HTR-8/SVneo (cell line): ENCODE data around the gene PSMB5.

ENCODE experiments used
- DNase-seq: peaks from one replicate; pipeline ENCODE4 v3.0.0; 2011; ENCODE audit warnings: low spot score, mixed read lengths; ENCODE audit not compliant: insufficient read length
- FAIRE-seq: peaks from 2 replicates; lab custom pipeline; 2011; peaks lifted over from hg19 to GRCh38; lab: Jason Lieb, UNC

The PSMB5 gene

DNA sequence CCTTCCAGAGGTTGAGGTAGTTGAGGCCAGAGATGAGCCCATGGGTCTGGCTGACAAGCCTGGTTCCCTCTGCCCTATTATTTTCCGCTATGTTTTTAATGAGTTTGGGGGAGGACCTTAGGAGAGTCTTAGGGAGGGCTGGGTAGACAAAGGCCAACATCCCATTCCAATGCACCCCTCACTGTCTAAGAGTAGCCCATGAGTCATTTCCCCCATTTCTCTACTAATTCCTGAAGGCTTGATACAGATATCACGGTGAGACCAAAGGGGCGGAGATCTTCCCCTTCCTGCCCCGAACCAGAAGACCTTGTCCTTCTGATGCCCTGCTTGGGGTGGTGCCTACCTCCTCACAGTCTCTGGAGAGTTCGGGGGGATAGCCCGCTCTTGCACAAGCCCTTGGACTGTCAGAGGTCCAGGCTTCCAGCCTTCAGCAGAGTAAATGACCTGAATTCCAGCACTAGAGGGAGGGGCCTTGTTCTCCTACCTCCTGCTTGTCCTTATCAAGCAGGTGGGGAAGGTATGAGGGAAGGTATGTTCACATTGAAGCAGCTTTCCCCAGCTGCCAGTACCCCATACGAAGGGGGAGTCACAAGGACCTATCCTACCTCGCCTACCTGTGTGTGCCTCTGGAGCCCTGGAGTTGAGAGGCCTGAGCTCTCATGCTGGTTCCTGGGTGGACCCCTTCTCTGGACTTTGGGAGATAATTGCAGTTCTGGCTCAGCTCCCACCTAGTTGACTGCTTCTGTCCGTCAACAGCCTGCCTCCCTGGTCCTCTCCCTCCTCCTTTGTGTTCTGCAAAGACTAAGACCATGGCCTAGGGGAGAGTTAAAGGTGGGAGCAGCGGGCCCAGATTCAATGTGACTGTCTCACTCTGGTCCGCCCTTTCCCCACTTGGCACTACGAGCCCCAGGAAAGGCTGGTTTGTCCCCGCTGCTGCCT is 11.0 kb upstream of the PSMB5 start:
- no peak for FAIRE-seq

DNA sequence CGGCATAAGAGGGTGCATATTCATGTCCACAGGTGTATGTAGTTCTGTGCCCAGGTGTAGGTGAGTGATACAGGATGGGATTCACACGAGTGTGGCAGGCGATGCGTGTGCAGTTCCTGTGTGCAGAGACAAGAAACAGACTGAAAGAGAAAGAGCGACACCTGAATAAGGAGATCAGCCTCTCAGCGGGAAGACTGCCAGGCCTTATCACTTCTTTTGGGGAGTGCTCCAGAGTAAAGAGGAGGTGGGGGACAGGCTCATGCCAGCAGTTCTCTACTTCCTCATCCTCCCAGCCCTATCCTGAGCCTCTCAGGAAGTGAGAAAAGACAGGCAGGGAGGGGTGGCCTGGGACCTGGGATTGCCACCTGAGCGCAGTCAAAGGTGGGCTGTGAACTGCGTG is 10.1 kb upstream of the PSMB5 start:
- FAIRE-seq: no peak
- no peak for DNase-seq

More for the DNA sequence above, 11.0 kb upstream of the PSMB5 start:
- DNase-seq: no peak

DNA sequence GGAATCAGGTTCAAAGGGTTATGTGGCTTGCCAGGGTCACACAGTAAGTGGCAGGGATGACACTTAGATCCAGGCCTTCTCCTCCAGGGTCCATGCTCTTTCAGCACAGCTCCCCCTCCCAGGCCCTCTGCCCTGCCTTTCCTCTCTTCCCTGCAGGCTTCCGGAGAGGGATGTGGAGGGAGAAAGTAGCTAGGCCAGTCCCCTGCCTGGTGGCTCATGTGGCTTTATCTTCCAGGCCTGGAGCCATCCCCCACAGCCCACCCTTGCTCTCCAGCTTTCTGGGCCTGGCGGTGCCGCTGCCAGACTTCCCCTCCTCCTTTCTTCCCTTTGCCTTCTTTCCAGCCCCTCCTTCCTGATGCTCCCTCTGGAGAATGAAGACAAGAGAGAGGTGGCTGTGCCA is 9.1 kb upstream of the PSMB5 start:
- FAIRE-seq (no peak), DNase-seq (no peak)

DNA sequence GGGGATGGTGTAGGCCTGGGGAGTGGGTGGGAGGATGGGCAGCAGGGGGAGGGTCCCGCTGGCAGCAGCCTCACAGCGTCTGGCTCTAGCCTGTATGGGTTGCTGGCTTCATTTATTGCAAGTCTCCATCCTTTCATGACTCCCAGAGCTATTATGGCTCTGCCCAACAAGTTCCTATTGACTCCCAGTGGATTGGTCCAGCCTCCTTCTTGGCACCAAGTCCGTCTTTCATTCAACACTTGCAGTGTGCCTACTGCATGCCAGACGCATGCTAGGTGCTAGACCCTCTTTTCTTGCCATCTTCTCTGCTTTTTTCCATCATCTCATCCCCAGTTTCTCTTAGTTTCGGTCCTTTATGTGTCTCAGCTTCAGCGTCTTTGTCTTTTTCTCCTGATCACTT is 8.4 kb upstream of the PSMB5 start:
- FAIRE-seq: no peak
- DNase-seq: no peak

DNA sequence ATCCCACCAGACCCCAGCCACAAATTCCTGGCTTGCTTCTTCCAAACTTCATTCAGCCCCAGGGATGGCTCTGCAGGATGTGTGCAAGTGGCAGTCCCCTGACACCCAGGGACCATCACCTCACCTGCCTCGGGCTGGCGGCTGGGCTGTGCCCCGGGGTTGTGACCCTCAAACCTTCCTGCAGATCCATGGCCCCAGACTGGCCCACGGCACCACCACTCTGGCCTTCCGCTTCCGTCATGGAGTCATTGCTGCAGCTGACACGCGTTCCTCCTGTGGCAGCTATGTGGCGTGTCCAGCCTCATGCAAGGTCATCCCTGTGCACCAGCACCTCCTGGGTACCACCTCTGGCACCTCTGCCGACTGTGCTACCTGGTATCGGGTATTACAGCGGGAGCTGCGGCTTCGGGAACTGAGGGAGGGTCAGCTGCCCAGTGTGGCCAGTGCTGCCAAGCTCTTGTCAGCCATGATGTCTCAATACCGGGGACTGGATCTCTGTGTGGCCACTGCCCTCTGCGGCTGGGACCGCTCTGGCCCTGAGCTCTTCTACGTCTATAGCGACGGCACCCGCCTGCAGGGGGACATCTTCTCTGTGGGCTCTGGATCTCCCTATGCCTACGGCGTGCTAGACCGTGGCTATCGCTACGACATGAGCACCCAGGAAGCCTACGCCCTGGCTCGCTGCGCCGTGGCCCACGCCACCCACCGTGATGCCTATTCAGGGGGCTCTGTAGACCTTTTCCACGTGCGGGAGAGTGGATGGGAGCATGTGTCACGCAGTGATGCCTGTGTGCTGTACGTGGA is 7.7 kb upstream of the PSMB5 start, which contains the start of gene PSMB11:
Gene PSMB11, plus strand, starts transcription at position 51 of the 804 bp plus-strand sequence. Its CDS starts 14 bp downstream, at position 65.
- no peak for DNase-seq
- no peak for FAIRE-seq

DNA sequence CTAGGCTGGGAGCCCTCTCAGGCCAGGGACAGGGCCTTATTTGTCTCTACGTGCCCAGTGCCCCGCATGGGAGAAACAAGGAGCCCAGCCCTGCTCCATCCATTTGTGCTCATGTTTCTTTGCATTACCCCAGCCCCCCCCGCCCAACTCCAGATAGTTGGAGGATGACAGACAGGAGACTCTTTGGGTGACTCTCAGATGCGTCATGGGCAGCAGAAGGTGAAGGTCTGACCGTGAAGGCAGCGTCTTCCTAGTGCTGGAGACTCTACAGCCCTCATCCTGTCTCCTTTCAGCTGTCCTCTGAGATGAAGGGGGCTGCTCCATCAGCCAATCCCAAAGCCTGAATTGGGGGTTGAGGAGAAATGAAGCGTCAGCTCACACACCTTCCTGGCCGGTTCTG is 7.0 kb upstream of the PSMB5 start:
- no peak for DNase-seq
- no peak for FAIRE-seq

DNA sequence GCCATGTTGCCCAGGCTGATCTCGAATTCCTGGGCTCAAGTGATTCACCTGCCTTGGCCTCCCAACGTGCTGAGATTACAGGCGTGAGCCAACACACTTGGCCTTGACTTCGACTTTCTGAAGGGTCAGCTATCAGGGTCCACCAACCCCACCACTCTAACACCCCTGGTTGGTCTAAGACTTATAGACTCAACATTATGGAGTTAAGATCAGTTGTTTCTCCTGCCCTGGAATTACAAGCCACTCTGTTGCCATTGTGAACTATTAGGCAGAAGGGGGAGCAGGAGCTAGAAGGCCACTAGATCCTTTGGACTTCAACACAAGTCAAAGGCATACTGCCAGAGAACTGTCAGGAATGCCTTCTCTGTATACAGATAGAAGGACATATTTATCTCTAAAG is 5.4 kb upstream of the PSMB5 start:
- no peak for FAIRE-seq
- no peak for DNase-seq

DNA sequence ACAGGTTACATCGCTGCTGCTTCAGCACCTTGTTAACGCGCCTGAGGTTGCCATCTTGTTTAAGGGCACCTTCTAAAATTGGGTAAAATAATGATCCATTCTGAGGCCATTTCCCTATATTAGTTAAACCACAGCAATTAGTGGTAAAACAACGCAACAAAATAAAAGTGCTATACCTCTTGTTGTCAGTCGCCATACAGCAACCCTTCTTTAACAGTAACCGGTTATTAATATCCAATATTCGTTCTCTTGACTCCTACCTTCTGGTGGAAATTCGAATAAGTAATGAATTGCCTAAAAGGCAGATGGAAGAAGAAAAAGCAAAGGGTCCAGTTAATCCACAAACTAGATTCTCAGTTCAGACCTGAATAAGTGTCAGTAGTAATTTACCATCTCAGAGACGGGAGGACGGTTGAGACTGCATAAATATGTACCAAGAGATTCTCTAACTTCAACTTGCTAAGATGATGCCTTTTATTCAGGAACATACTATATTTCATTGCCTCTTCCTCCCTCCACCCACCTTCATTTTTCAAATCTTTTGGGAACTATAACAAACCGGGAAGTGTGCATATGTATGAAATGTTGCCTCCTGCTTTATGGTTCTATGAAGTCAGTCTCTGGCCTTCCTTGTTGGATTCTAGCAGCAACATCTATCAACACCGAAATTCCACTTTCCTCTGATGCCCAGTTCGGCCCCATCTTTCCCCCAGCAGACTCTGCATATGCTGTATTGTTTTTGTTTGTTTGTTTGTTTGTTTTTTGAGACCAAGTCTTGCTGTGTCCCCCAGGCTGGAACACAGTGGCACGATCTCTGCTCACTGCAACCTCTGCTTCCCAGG is 824 bp upstream of the PSMB5 start:
- no peak for DNase-seq
- no peak for FAIRE-seq

DNA sequence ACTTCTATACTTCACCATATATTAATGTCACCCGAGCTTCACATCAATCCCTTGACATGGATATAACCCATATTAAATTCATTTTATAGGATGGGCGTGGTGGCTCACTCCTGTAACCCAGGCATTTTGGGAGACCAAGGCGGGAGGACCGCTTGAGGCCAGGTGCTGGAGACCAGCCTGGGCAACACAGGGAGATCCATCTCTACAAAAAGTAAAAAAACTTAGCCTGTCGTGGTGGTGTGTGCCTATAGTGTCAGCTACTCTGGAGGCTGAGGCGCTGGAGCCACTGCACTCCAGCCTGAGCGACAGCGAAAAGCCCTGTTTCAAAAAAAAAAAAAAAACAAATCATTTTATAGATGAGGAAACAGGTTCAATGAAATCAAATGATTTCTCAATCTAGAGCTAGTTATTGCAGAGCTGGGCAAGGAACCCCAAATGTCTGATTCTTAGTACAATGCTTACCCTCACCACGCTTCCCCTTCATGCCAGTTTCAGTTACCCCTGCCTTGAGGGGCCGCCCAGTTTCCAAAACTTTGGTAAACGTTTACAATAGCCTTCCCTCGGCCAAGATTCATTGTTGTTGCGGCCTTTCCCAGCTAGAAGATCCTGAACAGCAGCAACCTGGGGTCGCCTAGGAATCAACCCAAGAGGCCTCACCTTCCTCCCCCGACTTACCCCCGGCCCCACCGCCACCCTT is 751 bp downstream of the PSMB5 start:
- DNase-seq (no peak), FAIRE-seq (no peak)

DNA sequence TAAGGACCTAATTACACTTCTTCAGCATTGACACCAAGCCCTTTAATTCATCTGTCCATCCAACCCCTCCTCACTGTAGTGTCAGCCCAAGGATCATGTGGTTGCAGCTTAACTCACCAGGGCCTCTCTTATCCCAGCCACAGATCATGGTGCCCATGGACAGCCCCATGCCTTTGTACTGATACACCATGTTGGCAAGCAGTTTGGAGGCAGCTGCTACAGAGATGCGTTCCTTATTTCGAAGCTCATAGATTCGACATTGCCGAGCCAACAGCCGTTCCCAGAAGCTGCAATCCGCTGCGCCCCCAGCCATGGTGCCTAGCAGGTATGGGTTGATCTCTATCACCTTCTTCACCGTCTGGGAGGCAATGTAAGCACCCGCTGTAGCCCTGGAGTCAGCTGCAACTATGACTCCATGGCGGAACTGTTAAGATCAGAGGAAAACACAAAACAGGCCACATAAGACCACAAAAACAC is 1.4 kb downstream of the PSMB5 start:
- FAIRE-seq (no peak), DNase-seq (no peak)

DNA sequence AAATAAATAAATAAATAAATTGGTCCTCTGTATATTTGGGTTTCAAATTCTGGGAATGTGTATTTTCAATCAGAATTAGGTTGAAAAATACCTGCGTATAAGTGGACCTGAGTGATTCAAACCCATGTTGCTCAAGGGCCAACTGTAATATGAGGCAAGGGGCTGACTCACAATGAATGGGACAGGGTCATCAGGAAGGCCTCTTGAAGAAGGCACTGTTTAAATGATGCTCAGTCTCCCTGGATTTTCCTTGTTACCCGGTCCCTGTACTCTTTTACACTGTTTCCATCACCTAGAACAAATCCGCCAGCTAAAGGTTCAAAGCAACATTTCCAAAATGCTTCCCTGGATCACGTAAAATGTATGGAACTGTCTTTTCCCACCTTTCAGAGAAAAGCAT is 3.8 kb downstream of the PSMB5 start:
- FAIRE-seq (no peak), DNase-seq (no peak)

DNA sequence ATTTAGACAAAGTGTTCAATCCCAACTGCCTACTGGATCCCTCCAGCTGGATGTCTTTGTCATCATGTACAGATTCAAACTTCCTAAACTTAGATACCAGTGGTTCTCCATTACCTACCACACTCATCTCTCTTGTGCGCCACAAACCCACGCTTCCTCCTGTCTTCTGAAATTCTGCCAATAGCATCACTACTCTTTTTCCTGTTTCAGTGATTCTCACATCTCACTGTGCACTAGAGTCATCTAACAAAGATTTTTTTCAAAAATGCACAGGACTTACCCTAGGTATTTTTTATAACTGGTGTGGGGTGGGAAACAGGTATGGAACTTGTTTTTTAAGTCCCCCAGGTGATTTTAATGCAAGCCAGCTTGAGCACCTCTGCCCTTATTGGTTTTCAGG is 5.9 kb downstream of the PSMB5 start:
- no peak for DNase-seq
- FAIRE-seq: no peak

DNA sequence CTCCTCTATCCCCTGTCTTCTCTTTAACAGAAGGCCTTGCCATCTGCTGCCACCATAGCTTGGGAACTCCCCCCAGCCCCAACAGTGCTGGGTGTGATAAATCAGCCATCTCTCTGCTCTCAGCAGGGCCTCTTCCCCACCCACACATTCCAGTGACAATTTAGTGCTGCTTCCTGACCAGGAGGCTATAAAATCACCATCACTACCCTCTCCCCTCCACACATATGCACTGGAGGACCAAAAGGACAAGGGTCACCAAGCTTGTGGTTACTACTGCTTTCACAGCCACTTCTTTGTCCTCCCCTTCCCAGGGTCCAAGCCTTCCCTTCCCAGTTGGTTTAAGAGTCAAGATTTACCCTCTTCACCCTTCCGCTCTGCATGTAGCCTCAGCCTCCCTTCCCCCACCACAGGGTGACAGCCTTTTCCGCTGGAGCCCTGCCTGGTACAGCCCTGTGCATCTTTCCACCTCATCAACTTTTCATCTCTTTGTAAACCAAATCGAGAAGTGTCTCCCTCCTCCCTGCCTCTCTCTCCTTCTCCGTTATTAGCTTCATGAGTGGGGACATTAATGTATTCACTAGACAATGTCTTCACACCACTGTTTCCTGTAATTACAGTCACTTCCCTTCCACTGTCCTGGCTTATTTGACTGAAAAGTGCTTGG is 9.4 kb downstream of the PSMB5 start:
- FAIRE-seq: no peak
- no peak for DNase-seq

DNA sequence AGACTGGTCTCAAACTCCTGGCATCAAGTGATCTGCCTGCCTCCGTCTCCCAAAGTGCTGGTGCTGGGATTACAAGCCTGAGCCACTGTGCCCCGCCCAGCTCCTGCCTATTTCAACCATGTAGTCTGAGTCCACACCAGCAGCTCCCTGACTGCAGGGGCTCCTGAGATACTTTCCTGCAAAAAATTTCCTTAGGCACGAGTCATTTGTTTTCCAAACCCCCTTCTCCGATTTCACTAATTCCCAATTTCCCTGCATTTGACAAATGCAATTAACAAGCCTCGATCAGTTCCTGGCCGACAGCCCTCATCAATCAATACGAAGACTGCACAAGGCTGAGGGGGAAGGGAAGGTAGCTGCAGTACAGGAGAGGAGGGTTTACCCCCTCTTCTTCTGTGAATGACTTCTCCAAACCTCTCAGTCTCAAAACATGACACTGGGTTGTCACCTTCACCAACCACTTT is 10.1 kb downstream of the PSMB5 start:
- no peak for DNase-seq
- no peak for FAIRE-seq

DNA sequence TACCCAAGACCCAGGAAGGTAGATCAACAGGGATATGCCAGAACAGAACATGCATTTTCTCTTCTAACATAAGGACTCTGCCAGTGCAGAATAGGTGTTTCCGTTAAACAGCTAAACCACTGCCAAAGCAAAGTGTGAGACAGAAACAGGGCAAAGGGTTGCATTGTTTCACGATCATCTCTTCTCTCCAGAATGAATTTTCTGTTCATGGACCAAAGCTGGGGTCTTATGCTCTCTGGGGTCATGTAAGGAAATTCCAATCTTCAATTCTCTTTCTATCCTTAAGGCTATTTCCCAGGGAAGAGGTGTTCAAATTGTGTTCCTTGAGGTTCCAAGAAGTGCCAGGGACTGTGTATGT is 10.9 kb downstream of the PSMB5 start:
- DNase-seq (no peak), FAIRE-seq (no peak)

DNA sequence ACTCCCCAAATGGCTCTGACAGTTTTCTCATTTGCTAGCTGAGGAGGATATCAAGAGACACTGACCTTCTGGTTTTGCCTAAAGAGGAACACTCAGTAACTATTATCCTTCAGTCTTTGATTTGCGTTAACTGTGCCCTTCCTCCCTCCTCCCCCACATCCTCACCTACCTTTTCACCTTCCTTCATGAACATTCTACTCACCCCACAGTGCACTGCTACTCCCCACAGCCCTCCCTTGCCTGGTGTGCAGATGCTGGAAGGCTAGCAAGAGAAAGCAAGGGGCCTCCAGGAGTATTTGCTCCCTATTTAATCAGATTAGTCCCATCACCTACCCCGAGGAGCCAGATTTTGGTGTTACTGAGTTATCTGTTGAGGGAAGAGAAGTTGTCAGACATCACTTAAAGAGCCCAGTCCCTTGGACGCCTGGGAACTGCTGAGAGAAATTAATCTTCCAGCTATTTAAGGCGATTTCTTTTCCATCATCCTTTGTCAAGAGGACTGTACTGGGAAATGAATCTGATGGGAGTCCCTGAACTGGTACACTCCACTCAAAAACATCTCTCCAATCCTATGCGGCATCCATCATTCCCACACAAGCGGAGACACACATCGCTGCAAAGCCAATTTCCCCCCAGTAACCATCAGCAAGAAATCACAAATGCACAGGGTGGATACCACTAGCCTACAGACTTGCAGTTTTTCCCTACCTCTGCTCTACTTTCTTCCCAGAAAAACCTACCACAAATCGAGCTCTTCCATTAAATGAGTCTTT is 11.5 kb downstream of the PSMB5 start:
- DNase-seq: no peak
- FAIRE-seq: no peak

DNA sequence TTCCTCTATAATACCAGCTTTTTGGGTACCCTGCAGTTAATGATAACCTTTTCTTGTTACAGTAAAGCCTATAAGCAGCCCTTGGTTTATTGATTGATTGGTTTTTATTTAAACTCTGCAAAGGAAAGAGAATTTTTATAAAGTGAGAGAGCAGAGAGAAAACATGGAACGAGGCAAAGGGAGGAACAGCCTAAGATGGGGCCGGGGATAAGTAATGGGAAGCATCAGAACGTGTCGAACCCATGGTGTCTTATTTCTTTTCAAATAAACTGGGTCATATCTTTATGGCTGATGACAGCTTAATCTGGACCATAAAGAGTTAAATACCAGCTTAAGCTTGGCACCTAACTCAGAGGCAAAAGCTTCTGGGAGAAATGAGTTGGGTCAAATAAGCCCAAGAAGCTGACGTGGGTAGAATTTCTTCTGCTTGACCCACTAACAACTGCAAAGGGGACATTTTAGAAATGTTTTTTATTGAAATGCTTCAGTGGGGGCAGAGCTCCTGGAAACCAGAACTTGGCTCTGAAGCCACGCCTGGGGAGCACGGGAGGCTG is 12.7 kb downstream of the PSMB5 start:
- FAIRE-seq (no peak), DNase-seq (no peak)

DNA sequence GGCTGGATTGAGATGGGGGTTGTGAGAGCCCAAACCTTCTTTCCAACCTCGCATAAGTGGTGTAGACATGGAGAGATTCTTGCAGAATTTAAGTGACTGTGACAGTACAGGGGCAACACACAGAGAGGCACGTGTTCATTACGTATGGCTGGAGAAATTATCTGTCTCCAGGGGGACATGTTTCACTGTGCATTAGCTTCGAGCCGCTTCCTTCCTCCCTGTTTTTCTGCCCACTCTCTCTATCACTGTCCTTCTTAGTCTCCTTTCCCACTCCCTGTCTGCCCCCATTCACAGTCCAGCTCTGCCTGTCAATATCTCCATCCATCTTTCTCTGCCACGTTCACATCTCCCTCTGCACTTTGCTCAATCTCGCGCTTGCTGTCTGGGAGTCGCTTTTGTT is 13.3 kb downstream of the PSMB5 start:
- FAIRE-seq (no peak), DNase-seq (no peak)
